ENCODE data around the gene PIEZO1. TPM values are rescaled to one million over a fixed set of nuclear protein-coding genes. Genes with fewer than 3 reads are reported as not detected.
A peak's percentile ranks its signal among the peaks of the same experiment; 100 is the strongest.

PIEZO1 gene
- total and polyA plus RNA-seq, 9 of the 15 experiments (the other 6 are each of a cell fraction or from before 2014, with no cell fraction given) = 3.6 to 432 (median 131) TPM

- TF ChIP-seq MGA (IDR thresholded peaks at IDR 0.05) = peak; percentile 87
- peak; percentile 47; the same call in 1 of the 2 replicates for TF ChIP-seq PML (IDR thresholded peaks at IDR 0.05; ENCODE audit: low read length)
- no peak for TF ChIP-seq FOXK1 (CRISPR knock-in tag; IDR thresholded peaks at IDR 0.05; ENCODE audit: borderline replicate concordance)
- TF ChIP-seq TFE3 (CRISPR knock-in tag; IDR thresholded peaks at IDR 0.05) = no peak
- TF ChIP-seq TSHZ1 (CRISPR knock-in tag; IDR thresholded peaks at IDR 0.05) = no peak
- TF ChIP-seq RAD21 (CRISPR knock-in tag; conservative IDR thresholded peaks at IDR 0.05 in 1 of 2, IDR thresholded peaks at IDR 0.05 in 1 of 2) = no peak
Observed at GRCh38 chr16:88686439-88687253, 98.4 kb downstream of the PIEZO1 start, which contains the start of gene SNAI3 (continued).
